Right ventricle myocardium inferior (tissue), 1 donor: ENCODE results near the gene LCP1. TPM values are rescaled to one million over a fixed set of nuclear protein-coding genes. Genes with fewer than 3 reads are reported as not detected.

Source experiments
- ATAC-seq: fragments of 200-7000 bp; cut with Tn5 transposase; one replicate; pipeline ENCODE4 v1.9.1; 2020; ENCODE audit warnings: mild to moderate bottlenecking, moderate library complexity
- DNase-seq: peaks from one replicate; pipeline ENCODE4 v3.0.0; 2021; ENCODE audit errors: missing footprints
- intact Hi-C: fragments of 100-400 bp; cut with DNase I; formaldehyde crosslinking; loops from one replicate; pipeline ENCODE4 v1.11.0; 2022
- total RNA-seq: library from RNA; stranded (reverse); fragmentation: NEBNext Ultra II Directional; extraction: Animal tissue kit (Norgen Biotek cat#: 25700); gene quantifications from one replicate; pipeline ENCODE4 v1.2.1, GENCODE V29; 2021
- donor health status: DM: no; HTN: yes; CAD: no; lungs with severe emphysema.

LCP1 gene
- total RNA-seq, 1 donor from 2014 or later = 26.4 TPM

- intact Hi-C loops = no loop called here
- ATAC-seq (peak; percentile 50), DNase-seq (peak; percentile 69)
Observed at GRCh38 chr13:46184277-46184699, 2.3 kb upstream of the LCP1 start.

- ATAC-seq (no peak), DNase-seq (no peak)
- intact Hi-C loops = no loop called here
Observed at GRCh38 chr13:46183018-46183946, 1.3 kb upstream of the LCP1 start.

- DNase-seq = no peak
- no peak for ATAC-seq
- intact Hi-C loops = no loop called here
Observed at GRCh38 chr13:46182491-46182877, 507 bp upstream of the LCP1 start.

- DNase-seq (no peak), ATAC-seq (no peak)
- intact Hi-C loops = no loop called here
Observed at GRCh38 chr13:46181377-46181839, 569 bp downstream of the LCP1 start.

- no peak for ATAC-seq
- no peak for DNase-seq
- intact Hi-C loops = no loop called here
Observed at GRCh38 chr13:46179969-46180763, 1.8 kb downstream of the LCP1 start.

GRCh38 chr13:46179491-46179908 is 2.5 kb downstream of the LCP1 start:
- ATAC-seq (no peak), DNase-seq (peak; percentile 86)
- intact Hi-C loops = no loop called here

GRCh38 chr13:46178821-46179220 is 3.2 kb downstream of the LCP1 start:
- intact Hi-C loops = no loop called here
- ATAC-seq (no peak), DNase-seq (no peak)

- intact Hi-C loops = no loop called here
- no peak for DNase-seq
- ATAC-seq = no peak
Observed at GRCh38 chr13:46178143-46178542, 3.8 kb downstream of the LCP1 start.

GRCh38 chr13:46176756-46177155 is 5.2 kb downstream of the LCP1 start:
- no peak for DNase-seq
- peak; percentile 59 for ATAC-seq
- intact Hi-C loops = no loop called here

- intact Hi-C loops = no loop called here
- DNase-seq = no peak
- ATAC-seq = no peak
Observed at GRCh38 chr13:46173656-46174055, 8.3 kb downstream of the LCP1 start.

- DNase-seq (peak; percentile 57), ATAC-seq (peak; percentile 48)
Observed at GRCh38 chr13:46172531-46172991, 9.4 kb downstream of the LCP1 start.

GRCh38 chr13:46171739-46172138 is 10.2 kb downstream of the LCP1 start:
- ATAC-seq = no peak
- DNase-seq = no peak
- intact Hi-C loops = no loop called here

More at GRCh38 chr13:46172531-46172991, 9.4 kb downstream of the LCP1 start:
- intact Hi-C loops = no loop called here

- DNase-seq = no peak
- intact Hi-C loops = no loop called here
- ATAC-seq = peak; percentile 37
Observed at GRCh38 chr13:46171217-46171616, 10.8 kb downstream of the LCP1 start.

GRCh38 chr13:46170687-46171086 is 11.3 kb downstream of the LCP1 start:
- no peak for ATAC-seq
- DNase-seq = no peak
- intact Hi-C loops = no loop called here

GRCh38 chr13:46170268-46170667 is 11.7 kb downstream of the LCP1 start:
- ATAC-seq (no peak), DNase-seq (no peak)
- intact Hi-C loops = no loop called here

- ATAC-seq (no peak), DNase-seq (no peak)
- intact Hi-C loops = no loop called here
Observed at GRCh38 chr13:46169758-46170157, 12.2 kb downstream of the LCP1 start.

- no peak for ATAC-seq
- intact Hi-C loops = no loop called here
- no peak for DNase-seq
Observed at GRCh38 chr13:46168783-46169182, 13.2 kb downstream of the LCP1 start.

- intact Hi-C loops = no loop called here
- DNase-seq (peak; percentile 67), ATAC-seq (peak; percentile 54)
Observed at GRCh38 chr13:46168341-46168740, 13.6 kb downstream of the LCP1 start.

- no peak for ATAC-seq
- intact Hi-C loops = no loop called here
- DNase-seq = no peak
Observed at GRCh38 chr13:46166947-46167610, 14.9 kb downstream of the LCP1 start.
